Body of pancreas (tissue), 4 donors: Measurements from ENCODE around the gene ACVR1B.

Experiments used
- POLR2A ChIP-seq, 3 donors: fragments of 450-650 bp; IDR thresholded peaks; one replicate each; pipeline ENCODE4 v1.6.1; 2016; ENCODE audit warnings: antibody characterized with exemption in 3 of 3, mild to moderate bottlenecking in 2 of 3
- TF ChIP-seq, protein P1 (sequence below), 7 experiments: fragments of 450-650 bp in 4 of 7; fragments of 200-600 bp in 3 of 7; sonication (generic) in 3 of 7; IDR thresholded peaks; one replicate each; pipeline ENCODE4 v1.5.1; 2016 to 2019; ENCODE audit warnings: antibody characterized with exemption in 7 of 7

DNA sequence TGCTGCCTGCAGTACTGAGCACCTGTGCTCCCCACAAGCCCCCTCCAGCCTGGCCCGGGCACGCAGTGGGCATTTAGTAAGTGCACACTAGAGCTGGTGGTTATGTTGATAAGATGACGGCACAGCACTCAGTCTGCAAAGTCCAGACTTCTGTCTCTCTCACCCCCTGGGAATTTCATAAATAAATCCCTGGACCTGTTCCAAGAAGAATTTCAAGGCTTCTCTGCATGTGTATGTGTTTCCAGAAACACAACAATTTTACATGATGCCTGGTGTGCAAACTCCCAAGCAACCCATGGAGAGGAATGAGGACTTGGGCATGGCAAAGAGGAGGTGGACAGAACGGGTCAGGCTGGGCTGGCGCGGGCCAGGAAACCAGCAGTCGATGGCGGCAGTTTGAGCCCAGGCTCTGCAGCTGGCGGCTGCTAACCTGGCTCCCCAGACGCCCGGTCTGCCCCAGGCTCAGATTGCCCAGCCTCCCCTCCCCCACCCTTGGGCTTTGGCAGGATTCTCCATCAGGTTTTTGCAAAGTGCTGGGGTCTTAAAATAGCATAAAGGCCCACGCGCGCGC is 10.4 kb upstream of the ACVR1B start:
- no peak for TF ChIP-seq POLR2A (IDR thresholded peaks at IDR 0.05)
- TF ChIP-seq, protein P1, sequence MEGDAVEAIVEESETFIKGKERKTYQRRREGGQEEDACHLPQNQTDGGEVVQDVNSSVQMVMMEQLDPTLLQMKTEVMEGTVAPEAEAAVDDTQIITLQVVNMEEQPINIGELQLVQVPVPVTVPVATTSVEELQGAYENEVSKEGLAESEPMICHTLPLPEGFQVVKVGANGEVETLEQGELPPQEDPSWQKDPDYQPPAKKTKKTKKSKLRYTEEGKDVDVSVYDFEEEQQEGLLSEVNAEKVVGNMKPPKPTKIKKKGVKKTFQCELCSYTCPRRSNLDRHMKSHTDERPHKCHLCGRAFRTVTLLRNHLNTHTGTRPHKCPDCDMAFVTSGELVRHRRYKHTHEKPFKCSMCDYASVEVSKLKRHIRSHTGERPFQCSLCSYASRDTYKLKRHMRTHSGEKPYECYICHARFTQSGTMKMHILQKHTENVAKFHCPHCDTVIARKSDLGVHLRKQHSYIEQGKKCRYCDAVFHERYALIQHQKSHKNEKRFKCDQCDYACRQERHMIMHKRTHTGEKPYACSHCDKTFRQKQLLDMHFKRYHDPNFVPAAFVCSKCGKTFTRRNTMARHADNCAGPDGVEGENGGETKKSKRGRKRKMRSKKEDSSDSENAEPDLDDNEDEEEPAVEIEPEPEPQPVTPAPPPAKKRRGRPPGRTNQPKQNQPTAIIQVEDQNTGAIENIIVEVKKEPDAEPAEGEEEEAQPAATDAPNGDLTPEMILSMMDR (IDR thresholded peaks at IDR 0.05): no peak
